WTC11 (cell line): ENCODE data around the gene STPG4. TPM values are rescaled to one million over a fixed set of nuclear protein-coding genes. Genes with fewer than 3 reads are reported as not detected.

Source experiments
- ATAC-seq: fragments of 200-7000 bp; cut with Tn5 transposase; 2 replicates; pipeline ENCODE4 v1.10.0; 2021; ENCODE audit warnings: mild to moderate bottlenecking, moderate library complexity
- CTCF ChIA-PET: fragments of 300-600 bp; sonication (Branson Sonifier 250); formaldehyde crosslinking; loops from one replicate; lab custom pipeline; 2021; ENCODE audit warnings: antibody characterized with exemption; lab: Charles Lee
- POLR2A ChIA-PET: fragments of 350-600 bp; sonication (Branson Sonifier 250); formaldehyde crosslinking; loops from one replicate; lab custom pipeline; 2021; ENCODE audit warnings: antibody characterized with exemption; lab: Charles Lee
- DNase-seq: peaks from one replicate; pipeline ENCODE4 v3.0.0; 2021; ENCODE audit warnings: low spot score
- H3K27ac Mint-ChIP-seq: 2 replicates; pipeline ENCODE4 v1.8.0; 2021; ENCODE audit warnings: mixed read lengths
- H3K27me3 Mint-ChIP-seq: 2 replicates; pipeline ENCODE4 v1.8.0; 2021; ENCODE audit warnings: low read depth, mild to moderate bottlenecking, moderate library complexity, mixed read lengths
- H3K36me3 Mint-ChIP-seq: 2 replicates; pipeline ENCODE4 v1.8.0; 2021; ENCODE audit warnings: mixed read lengths
- H3K4me1 Mint-ChIP-seq: 2 replicates; pipeline ENCODE4 v1.8.0; 2022; ENCODE audit warnings: mixed read lengths
- H3K4me3 Mint-ChIP-seq: 2 replicates; pipeline ENCODE4 v1.8.0; 2021; ENCODE audit warnings: mild to moderate bottlenecking, moderate library complexity, mixed read lengths
- H3K9me3 Mint-ChIP-seq: 2 replicates; pipeline ENCODE4 v1.8.0; 2021; ENCODE audit warnings: mixed read lengths
- AR ChIP-seq: fragments of 250-450 bp; sonication (Bioruptor Pico); IDR thresholded peaks from 2 replicates; pipeline ENCODE4 v1.9.0; 2021; ENCODE audit warnings: mild to moderate bottlenecking
- ARID4B ChIP-seq: sonication (generic); formaldehyde crosslinking; IDR thresholded peaks from 2 replicates; pipeline ENCODE4 v1.8.0; 2023; ENCODE audit warnings: missing genetic modification reagents, mild to moderate bottlenecking, borderline replicate concordance
- ATF1 ChIP-seq: sonication (generic); formaldehyde crosslinking; IDR thresholded peaks from 2 replicates; pipeline ENCODE4 v1.8.1; 2023; ENCODE audit warnings: mild to moderate bottlenecking, moderate library complexity, missing genetic modification reagents
- CREM ChIP-seq: sonication (generic); formaldehyde crosslinking; IDR thresholded peaks from 2 replicates; pipeline ENCODE4 v1.8.1; 2022; ENCODE audit warnings: mild to moderate bottlenecking, missing genetic modification reagents, moderate library complexity
- E2F4 ChIP-seq: sonication (generic); formaldehyde crosslinking; IDR thresholded peaks from 2 replicates; pipeline ENCODE4 v1.8.1; 2022; ENCODE audit warnings: low read depth, mild to moderate bottlenecking, moderate library complexity, missing genetic modification reagents, borderline replicate concordance
- ERG ChIP-seq: fragments of 250-450 bp; sonication (Bioruptor Pico); IDR thresholded peaks from 2 replicates; pipeline ENCODE4 v1.8.0; 2021; ENCODE audit warnings: mild to moderate bottlenecking
- ETV6 ChIP-seq: sonication (generic); formaldehyde crosslinking; IDR thresholded peaks from 2 replicates; pipeline ENCODE4 v1.8.1; 2022; ENCODE audit warnings: mild to moderate bottlenecking, missing genetic modification reagents
- FOXK1 ChIP-seq: sonication (generic); formaldehyde crosslinking; IDR thresholded peaks from 2 replicates; pipeline ENCODE4 v1.8.0; 2022; ENCODE audit warnings: mild to moderate bottlenecking, moderate library complexity, missing genetic modification reagents
- HMGXB4 ChIP-seq: sonication (generic); formaldehyde crosslinking; IDR thresholded peaks from 2 replicates; pipeline ENCODE4 v1.8.1; 2023; ENCODE audit warnings: mild to moderate bottlenecking, moderate library complexity, missing genetic modification reagents
- JAZF1 ChIP-seq: fragments of 250-450 bp; sonication (Bioruptor Pico); IDR thresholded peaks from 2 replicates; pipeline ENCODE4 v1.9.0; 2021; ENCODE audit warnings: moderate library complexity, mild to moderate bottlenecking, inconsistent platforms
- RELA ChIP-seq: sonication (generic); formaldehyde crosslinking; IDR thresholded peaks from 2 replicates; pipeline ENCODE4 v1.8.1; 2022; ENCODE audit warnings: missing genetic modification reagents, mild to moderate bottlenecking, borderline replicate concordance
- SOX15 ChIP-seq: fragments of 250-450 bp; sonication (Bioruptor Pico); IDR thresholded peaks from 2 replicates; pipeline ENCODE4 v1.9.0; 2021; ENCODE audit warnings: mild to moderate bottlenecking
- total RNA-seq: library from RNA; stranded (reverse); gene quantifications from 3 replicates; pipeline ENCODE4 v1.2.3, GENCODE V29; 2021

STPG4 gene
- total RNA-seq, 1 experiment from 2014 or later = not detected

- TF ChIP-seq ARID4B (CRISPR knock-in tag) (no peak), RELA (no peak), SOX15 (CRISPR knock-in tag) (no peak), ERG (no peak), HMGXB4 (CRISPR knock-in tag) (no peak)
Observed at GRCh38 chr2:47041063-47041462, 114.0 kb downstream of the STPG4 start (continued).

- Mint-ChIP-seq H3K9me3 (no peaks in the 10 kb centered on the region), H3K27ac (no peak overlapping the region; the same call in 1 of the 2 replicates), H3K4me1 (peaks cover 32% of the 10 kb centered on the region), H3K4me3 (no peak overlapping the region), H3K36me3 (no peaks in the 10 kb centered on the region), H3K27me3 (no peaks in the 10 kb centered on the region)
- no peak for DNase-seq
- ATAC-seq = no peak
- TF ChIP-seq CREM (CRISPR knock-in tag) = no peak
- TF ChIP-seq FOXK1 = no peak
- no peak for TF ChIP-seq ETV6 (CRISPR knock-in tag)
- no peak for TF ChIP-seq ATF1 (CRISPR knock-in tag)
- TF ChIP-seq JAZF1 (CRISPR knock-in tag) = no peak
- TF ChIP-seq E2F4 (CRISPR knock-in tag) = no peak
- TF ChIP-seq AR (CRISPR knock-in tag) = no peak
- POLR2A ChIA-PET = no interaction called here
- CTCF ChIA-PET = interaction anchor here (1.6 to 1.8 kb wide), 2 partner anchors 24 to 282 kb away, joined by 4 to 7 read pairs; no protein-coding TSS in a partner anchor
Observed at GRCh38 chr2:47040651-47041050, 114.5 kb downstream of the STPG4 start.
